ENCODE results near the gene KCTD8.
"Not testable (repeated sequence)": the region's sequence is repeated elsewhere in the genome, so short reads cannot be mapped to it uniquely, and the experiment has no call there.

KCTD8 gene

DNA sequence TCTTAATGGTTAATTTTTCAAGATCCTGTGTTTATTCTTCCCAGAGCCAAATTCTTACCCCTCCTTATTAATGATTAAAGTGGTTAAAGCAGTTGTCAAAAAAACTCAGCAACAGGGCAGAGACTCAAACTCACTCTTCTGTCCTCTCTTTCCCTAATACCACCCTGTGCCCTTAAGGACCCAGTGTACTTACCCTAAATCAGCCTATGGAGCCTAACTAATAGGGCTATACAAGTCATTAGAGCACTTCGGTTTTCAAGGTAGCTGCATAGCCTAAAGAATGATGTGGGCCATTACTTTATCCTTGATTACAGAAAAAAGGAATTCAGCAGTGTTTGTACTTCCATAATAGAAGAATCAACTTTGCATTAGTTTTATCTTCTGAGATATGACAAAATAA lies 216.3 kb downstream of the KCTD8 start:
- Histone ChIP-seq H3K4me3 (ENCODE audit: low read length) (no peak overlapping the region), H3K27ac (ENCODE audit: low read length) (no peak overlapping the region), H3K36me3 (ENCODE audit: control insufficient read depth, insufficient read depth, low read length) (no peaks in the 10 kb centered on the region), H3K27me3 (ENCODE audit: control insufficient read depth, insufficient read depth, low read length) (peaks cover 1% of the 10 kb centered on the region; the same call in 1 of the 2 replicates), H3K9me3 (ENCODE audit: control insufficient read depth, insufficient read depth, low read length) (no peaks in the 10 kb centered on the region), H3K4me1 (ENCODE audit: control insufficient read depth, insufficient read depth, low read length) (no peaks in the 10 kb centered on the region; the same call in 1 of the 2 replicates)
- no CpG with 5 or more reads among the region's 1 CpG for WGBS (ENCODE audit: insufficient coverage, insufficient read length)
- no peak for DNase-seq (ENCODE audit: low read depth, low spot score)

DNA sequence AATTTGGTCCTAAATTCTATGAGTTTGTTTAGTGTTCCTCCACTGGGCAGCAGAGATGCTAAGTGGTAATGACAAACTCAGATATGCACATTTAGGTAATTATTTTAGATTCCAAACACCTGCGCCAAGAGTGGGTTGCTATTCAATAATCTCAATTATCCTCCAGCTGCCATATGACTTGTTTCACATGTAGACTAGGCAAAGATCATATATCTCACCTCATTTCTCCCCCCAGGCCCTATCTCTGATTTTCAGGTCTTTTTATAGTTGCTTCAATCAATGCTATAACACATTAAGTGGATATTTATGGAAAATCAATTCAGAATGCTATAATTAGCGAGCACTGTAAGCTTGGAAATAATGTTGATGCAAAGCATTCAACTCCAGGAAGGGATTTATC lies 217.6 kb downstream of the KCTD8 start:
- no CpG with 5 or more reads among the region's 2 CpGs for WGBS (ENCODE audit: insufficient coverage, insufficient read length)
- DNase-seq (ENCODE audit: low read depth, low spot score): no peak

DNA sequence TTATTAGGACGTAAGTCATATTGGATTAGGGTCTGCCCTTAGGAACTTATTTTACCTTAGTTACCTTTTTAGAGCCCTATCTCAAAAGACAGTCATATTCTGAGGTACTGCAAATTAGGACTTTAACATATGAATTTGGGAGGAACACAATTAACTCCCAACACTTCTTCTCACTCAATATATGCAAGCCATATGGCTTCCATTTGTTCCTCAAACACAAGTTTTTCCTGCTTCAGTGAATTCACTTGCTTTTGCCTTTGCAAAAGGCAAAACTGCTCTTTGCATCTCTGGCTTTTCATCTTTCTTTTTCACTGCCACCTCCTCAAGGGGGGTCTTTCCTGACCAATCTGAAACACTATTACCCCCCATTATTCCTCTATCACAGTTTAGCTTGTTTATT lies 220.3 kb downstream of the KCTD8 start:
- no CpG with 5 or more reads among the region's 1 CpG for WGBS (ENCODE audit: insufficient coverage, insufficient read length)
- H3K9me3 ChIP-seq (ENCODE audit: control insufficient read depth, insufficient read depth, low read length): no peaks in the 10 kb centered on the region
- H3K27ac ChIP-seq (ENCODE audit: low read length): no peak overlapping the region
- H3K4me3 ChIP-seq (ENCODE audit: low read length): no peak overlapping the region
- DNase-seq (ENCODE audit: low read depth, low spot score): no peak
- H3K4me1 ChIP-seq (ENCODE audit: control insufficient read depth, insufficient read depth, low read length): no peaks in the 10 kb centered on the region; the same call in 1 of the 2 replicates
- H3K36me3 ChIP-seq (ENCODE audit: control insufficient read depth, insufficient read depth, low read length): no peaks in the 10 kb centered on the region
- H3K27me3 ChIP-seq (ENCODE audit: control insufficient read depth, insufficient read depth, low read length): peaks cover under 1% of the 10 kb centered on the region; the same call in 1 of the 2 replicates

More for the DNA sequence above, 217.6 kb downstream of the KCTD8 start:
- Histone ChIP-seq H3K27ac (ENCODE audit: low read length) (no peak overlapping the region), H3K4me3 (ENCODE audit: low read length) (no peak overlapping the region), H3K27me3 (ENCODE audit: control insufficient read depth, insufficient read depth, low read length) (peaks cover 1% of the 10 kb centered on the region; the same call in 1 of the 2 replicates), H3K9me3 (ENCODE audit: control insufficient read depth, insufficient read depth, low read length) (no peaks in the 10 kb centered on the region), H3K4me1 (ENCODE audit: control insufficient read depth, insufficient read depth, low read length) (no peaks in the 10 kb centered on the region; the same call in 1 of the 2 replicates), H3K36me3 (ENCODE audit: control insufficient read depth, insufficient read depth, low read length) (no peaks in the 10 kb centered on the region)

DNA sequence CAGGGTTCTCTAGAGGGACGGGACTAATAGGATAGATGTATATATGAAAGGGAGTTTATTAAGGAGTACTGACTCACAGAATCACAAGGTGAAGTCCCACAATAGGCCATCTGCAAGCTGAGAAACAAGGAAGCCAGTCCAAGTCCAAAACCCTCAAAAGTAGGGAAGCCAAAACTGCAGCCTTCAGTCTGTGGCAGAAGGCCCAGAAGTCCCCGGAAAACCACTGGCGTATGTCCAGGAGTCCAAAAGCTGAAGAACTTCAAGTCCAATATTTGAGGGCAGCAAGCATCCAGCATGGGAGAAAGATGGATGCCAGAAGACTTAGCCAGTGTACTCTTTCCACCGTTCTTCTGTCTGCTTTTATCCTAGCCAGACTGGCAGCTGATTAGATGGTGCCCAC lies 227.2 kb downstream of the KCTD8 start:
- Histone ChIP-seq H3K36me3 (ENCODE audit: control insufficient read depth, insufficient read depth, low read length) (no peaks in the 10 kb centered on the region), H3K27me3 (ENCODE audit: control insufficient read depth, insufficient read depth, low read length) (no peaks in the 10 kb centered on the region), H3K9me3 (ENCODE audit: control insufficient read depth, insufficient read depth, low read length) (no peaks in the 10 kb centered on the region), H3K4me3 (ENCODE audit: low read length) (no peak overlapping the region), H3K4me1 (ENCODE audit: control insufficient read depth, insufficient read depth, low read length) (no peaks in the 10 kb centered on the region), H3K27ac (ENCODE audit: low read length) (no peak overlapping the region)
- WGBS (ENCODE audit: insufficient coverage, insufficient read length): no CpG with 5 or more reads among the region's 4 CpGs
- no peak for DNase-seq (ENCODE audit: low read depth, low spot score)

DNA sequence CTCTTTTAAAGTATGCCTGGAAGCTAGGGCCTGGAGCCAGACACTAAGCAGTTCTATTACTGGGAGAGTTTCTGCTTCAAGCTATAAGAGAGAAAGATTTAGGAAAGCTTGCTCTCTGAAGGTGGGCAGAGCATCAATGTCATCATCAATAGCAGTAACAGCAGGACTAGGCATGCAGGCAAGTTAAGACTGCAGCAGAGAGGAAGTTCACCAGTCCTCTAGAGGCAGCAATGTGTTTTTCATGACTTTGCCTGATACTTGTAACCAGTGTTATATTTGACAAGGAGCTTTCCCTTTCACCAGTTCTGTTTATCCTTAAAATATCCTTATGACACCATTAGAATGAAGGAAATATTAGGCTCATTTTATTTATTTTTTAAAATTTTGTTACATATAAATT lies 237.9 kb downstream of the KCTD8 start:
- Histone ChIP-seq H3K4me1 (ENCODE audit: control insufficient read depth, insufficient read depth, low read length) (no peaks in the 10 kb centered on the region), H3K4me3 (ENCODE audit: low read length) (no peak overlapping the region), H3K36me3 (ENCODE audit: control insufficient read depth, insufficient read depth, low read length) (no peaks in the 10 kb centered on the region), H3K9me3 (ENCODE audit: control insufficient read depth, insufficient read depth, low read length) (no peaks in the 10 kb centered on the region), H3K27ac (ENCODE audit: low read length) (no peak overlapping the region), H3K27me3 (ENCODE audit: control insufficient read depth, insufficient read depth, low read length) (no peaks in the 10 kb centered on the region)
- DNase-seq (ENCODE audit: low read depth, low spot score): no peak

DNA sequence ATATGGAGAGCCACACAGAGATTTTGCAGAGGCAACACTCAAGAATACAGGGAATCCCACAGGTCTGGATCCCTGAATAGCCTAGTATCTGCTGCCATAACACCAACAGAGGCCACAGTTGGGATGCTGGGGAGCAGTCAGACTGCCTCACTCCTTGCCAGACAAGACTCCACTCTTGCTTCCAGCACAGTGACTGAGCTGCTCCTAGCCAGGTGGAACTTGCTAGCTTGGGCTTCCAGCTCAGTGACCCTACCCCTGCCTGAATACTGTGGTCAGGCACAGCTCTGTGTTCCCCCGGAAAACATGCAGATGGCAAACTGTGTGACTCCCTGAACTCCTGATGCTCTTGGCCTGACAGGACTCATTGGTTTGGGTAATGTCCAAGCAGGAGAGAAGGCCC lies 251.8 kb downstream of the KCTD8 start:
- no peak for DNase-seq (ENCODE audit: low read depth, low spot score)
- Histone ChIP-seq H3K4me1 (ENCODE audit: control insufficient read depth, insufficient read depth, low read length) (0 out of 2 replicates have a peak, but pooled peaks cover 2% of the 10 kb centered on the region), H3K27me3 (ENCODE audit: control insufficient read depth, insufficient read depth, low read length) (no peaks in the 10 kb centered on the region), H3K9me3 (ENCODE audit: control insufficient read depth, insufficient read depth, low read length) (no peaks in the 10 kb centered on the region), H3K36me3 (ENCODE audit: control insufficient read depth, insufficient read depth, low read length) (no peaks in the 10 kb centered on the region), H3K27ac (ENCODE audit: low read length) (no peak overlapping the region), H3K4me3 (ENCODE audit: low read length) (no peak overlapping the region)
- WGBS (ENCODE audit: insufficient coverage, insufficient read length): no CpG with 5 or more reads among the region's 1 CpG

DNA sequence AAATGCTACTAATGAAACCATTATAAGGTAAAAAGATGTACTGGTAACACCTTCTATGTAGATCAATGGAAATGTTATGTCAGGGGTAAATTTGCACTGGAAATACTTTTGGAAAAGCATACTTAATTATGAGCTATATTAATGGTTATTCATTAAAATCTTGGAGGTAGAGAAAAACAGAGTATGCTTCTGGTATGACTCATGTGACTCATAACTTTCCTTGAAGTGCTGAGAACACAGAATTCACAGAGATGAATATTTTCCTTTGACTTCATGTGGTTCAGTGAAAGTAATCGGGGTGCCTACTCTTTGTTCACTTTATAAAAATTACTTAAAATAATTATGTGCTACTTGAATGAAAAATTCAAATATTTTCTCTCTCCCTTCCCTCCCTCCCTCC lies 254.2 kb downstream of the KCTD8 start:
- Histone ChIP-seq H3K36me3 (ENCODE audit: control insufficient read depth, insufficient read depth, low read length) (no peaks in the 10 kb centered on the region), H3K9me3 (ENCODE audit: control insufficient read depth, insufficient read depth, low read length) (no peaks in the 10 kb centered on the region), H3K27me3 (ENCODE audit: control insufficient read depth, insufficient read depth, low read length) (no peaks in the 10 kb centered on the region), H3K4me1 (ENCODE audit: control insufficient read depth, insufficient read depth, low read length) (0 out of 2 replicates have a peak, but pooled peaks cover 2% of the 10 kb centered on the region), H3K4me3 (ENCODE audit: low read length) (no peak overlapping the region), H3K27ac (ENCODE audit: low read length) (no peak overlapping the region)
- no CpG with 5 or more reads among the region's 1 CpG for WGBS (ENCODE audit: insufficient coverage, insufficient read length)
- DNase-seq (ENCODE audit: low read depth, low spot score): no peak

DNA sequence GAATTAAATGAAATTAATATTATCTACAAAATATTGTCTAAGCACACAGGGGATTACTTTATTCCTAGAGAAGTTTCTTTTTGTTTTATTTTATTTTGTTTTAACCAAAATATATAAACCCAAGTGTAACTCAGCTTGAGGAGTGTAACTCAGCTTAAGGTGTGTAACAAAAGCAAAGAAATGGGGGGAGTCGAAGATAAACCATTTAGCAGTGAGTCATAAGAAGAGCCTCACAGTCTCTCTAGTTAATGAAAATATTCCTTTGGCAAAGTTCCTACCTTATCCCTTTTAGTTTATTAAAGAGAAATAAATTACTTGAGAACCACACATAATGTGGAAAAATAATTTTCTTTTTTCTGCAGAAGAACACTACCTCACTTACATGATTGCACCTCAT lies 261.8 kb downstream of the KCTD8 start:
- no peaks in the 10 kb centered on the region for H3K9me3 ChIP-seq (ENCODE audit: control insufficient read depth, insufficient read depth, low read length)
- no peak overlapping the region for H3K27ac ChIP-seq (ENCODE audit: low read length)
- DNase-seq (ENCODE audit: low read depth, low spot score): no peak
- WGBS (ENCODE audit: insufficient coverage, insufficient read length): no CpG with 5 or more reads among the region's 1 CpG
- no peak overlapping the region for H3K4me3 ChIP-seq (ENCODE audit: low read length)
- H3K36me3 ChIP-seq (ENCODE audit: control insufficient read depth, insufficient read depth, low read length): no peaks in the 10 kb centered on the region
- H3K4me1 ChIP-seq (ENCODE audit: control insufficient read depth, insufficient read depth, low read length): no peaks in the 10 kb centered on the region
- no peaks in the 10 kb centered on the region for H3K27me3 ChIP-seq (ENCODE audit: control insufficient read depth, insufficient read depth, low read length)

DNA sequence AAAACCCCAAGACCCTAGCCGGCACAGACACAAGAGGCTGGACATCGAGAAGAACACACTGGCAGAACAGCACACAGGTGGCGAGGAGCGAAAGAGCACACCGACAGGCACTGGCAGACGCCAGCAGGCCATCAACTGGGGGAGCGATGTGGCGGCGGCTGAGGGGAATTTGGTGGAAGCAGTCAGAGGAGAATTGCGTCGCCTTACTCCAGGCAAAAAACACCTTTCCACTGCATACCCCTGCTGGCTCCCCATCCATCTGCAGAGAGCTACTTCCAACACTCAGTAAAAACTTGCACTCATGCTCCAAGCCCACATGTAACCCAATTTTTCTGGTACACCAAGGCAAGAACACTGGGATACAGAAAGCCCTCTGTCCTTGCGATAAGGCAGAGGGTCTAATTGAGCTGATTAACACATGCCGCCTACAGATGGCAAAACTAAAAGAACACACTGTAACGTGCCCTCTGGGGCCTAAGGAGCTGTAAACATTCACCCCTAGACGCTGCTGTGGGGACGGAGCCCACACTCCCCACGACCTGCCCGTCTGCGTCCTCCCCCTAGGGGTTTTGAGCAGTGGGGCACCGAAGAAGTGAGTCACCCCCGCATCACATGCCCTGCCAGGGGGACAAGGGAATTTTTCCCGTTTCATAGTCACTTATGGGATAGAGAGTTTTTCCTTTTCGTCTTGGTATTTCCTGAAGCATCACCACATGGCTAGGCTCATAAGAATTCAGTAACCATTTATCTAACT lies 262.3 kb downstream of the KCTD8 start:
- H3K9me3 ChIP-seq (ENCODE audit: control insufficient read depth, insufficient read depth, low read length): no peaks in the 10 kb centered on the region
- DNase-seq (ENCODE audit: low read depth, low spot score): no peak
- H3K27me3 ChIP-seq (ENCODE audit: control insufficient read depth, insufficient read depth, low read length): no peaks in the 10 kb centered on the region
- H3K4me1 ChIP-seq (ENCODE audit: control insufficient read depth, insufficient read depth, low read length): no peaks in the 10 kb centered on the region
- no CpG with 5 or more reads among the region's 23 CpGs for WGBS (ENCODE audit: insufficient coverage, insufficient read length)
- H3K27ac ChIP-seq (ENCODE audit: low read length): no peak overlapping the region
- H3K36me3 ChIP-seq (ENCODE audit: control insufficient read depth, insufficient read depth, low read length): no peaks in the 10 kb centered on the region
- H3K4me3 ChIP-seq (ENCODE audit: low read length): no peak overlapping the region

DNA sequence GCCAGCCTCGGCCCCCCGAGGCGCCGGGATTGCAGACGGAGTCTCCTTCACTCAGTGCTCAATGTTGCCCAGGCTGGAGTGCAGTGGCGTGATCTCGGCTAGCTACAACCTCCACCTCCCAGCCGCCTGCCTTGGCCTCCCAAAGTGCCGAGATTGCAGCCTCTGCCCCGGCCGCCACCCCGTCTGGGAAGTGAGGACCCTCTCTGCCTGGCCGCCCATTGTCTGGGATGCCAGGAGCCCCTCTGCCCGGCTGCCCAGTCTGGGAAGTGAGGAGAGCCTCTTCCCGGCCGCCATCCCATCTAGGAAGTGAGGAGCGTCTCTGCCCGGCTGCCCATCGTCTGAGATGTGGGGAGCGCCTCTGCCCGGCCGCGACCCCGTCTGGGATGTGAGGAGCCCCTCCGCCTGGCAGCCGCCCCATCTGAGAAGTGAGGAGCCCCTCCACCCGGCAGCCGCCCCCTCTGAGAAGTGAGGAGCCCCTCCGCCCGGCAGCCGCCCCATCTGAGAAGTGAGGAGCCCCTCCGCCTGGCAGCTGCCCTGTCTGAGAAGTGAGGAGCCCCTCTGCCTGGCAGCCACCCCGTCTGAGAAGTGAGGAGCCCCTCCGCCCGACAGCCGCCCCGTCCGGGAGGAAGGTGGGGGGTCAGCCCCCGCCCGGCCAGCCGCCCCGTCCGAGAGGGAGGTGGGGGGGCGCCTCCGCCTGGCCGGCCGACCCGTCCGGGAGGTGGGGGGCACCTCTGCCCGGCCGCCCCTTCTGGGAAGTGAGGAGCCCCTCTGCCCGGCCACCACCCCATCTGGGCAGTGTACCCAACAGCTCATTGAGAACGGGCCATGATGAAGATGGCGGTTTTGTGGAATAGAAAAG lies 266.9 kb downstream of the KCTD8 start:
- H3K27ac ChIP-seq (ENCODE audit: low read length); H3K36me3 ChIP-seq (ENCODE audit: control insufficient read depth, insufficient read depth, low read length); H3K4me3 ChIP-seq (ENCODE audit: low read length); H3K27me3 ChIP-seq (ENCODE audit: control insufficient read depth, insufficient read depth, low read length); DNase-seq (ENCODE audit: low read depth, low spot score); H3K9me3 ChIP-seq (ENCODE audit: control insufficient read depth, insufficient read depth, low read length); H3K4me1 ChIP-seq (ENCODE audit: control insufficient read depth, insufficient read depth, low read length): not testable (repeated sequence)
- WGBS (ENCODE audit: insufficient coverage, insufficient read length): no CpG with 5 or more reads among the region's 54 CpGs

Data from iPS DF 6.9 (cell line).